ENCODE data around the gene C12orf43. TPM values are rescaled to one million over a fixed set of nuclear protein-coding genes. Genes with fewer than 3 reads are reported as not detected.

C12orf43 gene
- total RNA-seq, 1 donor from 2014 or later, result 20.2 TPM

- Mint-ChIP-seq H3K27ac (ENCODE audit: unreplicated experiment) (no peak overlapping the region), H3K9me3 (ENCODE audit: unreplicated experiment) (peaks cover 12% of the 10 kb centered on the region), H3K4me3 (ENCODE audit: unreplicated experiment) (no peak overlapping the region), H3K36me3 (ENCODE audit: unreplicated experiment) (peaks cover 14% of the 10 kb centered on the region), H3K27me3 (ENCODE audit: unreplicated experiment) (peaks cover 15% of the 10 kb centered on the region), H3K4me1 (ENCODE audit: low read depth, unreplicated experiment) (no peaks in the 10 kb centered on the region)
- DNase-seq, result no peak
- TF ChIP-seq, protein P1, sequence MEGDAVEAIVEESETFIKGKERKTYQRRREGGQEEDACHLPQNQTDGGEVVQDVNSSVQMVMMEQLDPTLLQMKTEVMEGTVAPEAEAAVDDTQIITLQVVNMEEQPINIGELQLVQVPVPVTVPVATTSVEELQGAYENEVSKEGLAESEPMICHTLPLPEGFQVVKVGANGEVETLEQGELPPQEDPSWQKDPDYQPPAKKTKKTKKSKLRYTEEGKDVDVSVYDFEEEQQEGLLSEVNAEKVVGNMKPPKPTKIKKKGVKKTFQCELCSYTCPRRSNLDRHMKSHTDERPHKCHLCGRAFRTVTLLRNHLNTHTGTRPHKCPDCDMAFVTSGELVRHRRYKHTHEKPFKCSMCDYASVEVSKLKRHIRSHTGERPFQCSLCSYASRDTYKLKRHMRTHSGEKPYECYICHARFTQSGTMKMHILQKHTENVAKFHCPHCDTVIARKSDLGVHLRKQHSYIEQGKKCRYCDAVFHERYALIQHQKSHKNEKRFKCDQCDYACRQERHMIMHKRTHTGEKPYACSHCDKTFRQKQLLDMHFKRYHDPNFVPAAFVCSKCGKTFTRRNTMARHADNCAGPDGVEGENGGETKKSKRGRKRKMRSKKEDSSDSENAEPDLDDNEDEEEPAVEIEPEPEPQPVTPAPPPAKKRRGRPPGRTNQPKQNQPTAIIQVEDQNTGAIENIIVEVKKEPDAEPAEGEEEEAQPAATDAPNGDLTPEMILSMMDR (IDR thresholded peaks at IDR 0.05; ENCODE audit: partially characterized antibody, unreplicated experiment), result no peak
Measured at GRCh38 chr12:120994589-120995337, 21.5 kb downstream of the C12orf43 start.

- Mint-ChIP-seq H3K9me3 (ENCODE audit: unreplicated experiment) (peaks cover 9% of the 10 kb centered on the region), H3K4me3 (ENCODE audit: unreplicated experiment) (no peak overlapping the region), H3K36me3 (ENCODE audit: unreplicated experiment) (peaks cover 14% of the 10 kb centered on the region), H3K27ac (ENCODE audit: unreplicated experiment) (no peak overlapping the region), H3K27me3 (ENCODE audit: unreplicated experiment) (peaks cover 15% of the 10 kb centered on the region), H3K4me1 (ENCODE audit: low read depth, unreplicated experiment) (no peaks in the 10 kb centered on the region)
- TF ChIP-seq, protein P1 (IDR thresholded peaks at IDR 0.05; ENCODE audit: partially characterized antibody, unreplicated experiment), result no peak
- DNase-seq, result no peak
Measured at GRCh38 chr12:120994059-120994458, 22.2 kb downstream of the C12orf43 start.

DNA sequence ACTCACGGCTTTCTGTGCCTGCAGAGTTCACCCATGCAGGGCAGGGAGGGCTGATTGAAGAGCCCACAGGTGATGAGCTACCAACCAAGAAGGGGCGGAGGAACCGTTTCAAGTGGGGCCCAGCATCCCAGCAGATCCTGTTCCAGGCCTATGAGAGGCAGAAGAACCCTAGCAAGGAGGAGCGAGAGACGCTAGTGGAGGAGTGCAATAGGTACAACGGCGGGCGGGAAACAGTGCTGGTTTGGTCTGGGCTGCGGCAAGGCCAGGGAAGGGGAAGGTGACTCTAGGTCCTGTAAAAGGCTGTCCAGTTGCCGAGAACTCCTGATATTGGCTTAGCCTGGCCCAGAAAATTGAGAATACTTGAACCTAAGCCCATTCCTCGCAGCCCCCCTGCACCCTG lies 22.8 kb downstream of the C12orf43 start:
- H3K36me3 Mint-ChIP-seq (ENCODE audit: unreplicated experiment), result peaks cover 14% of the 10 kb centered on the region
- no peaks in the 10 kb centered on the region for H3K4me1 Mint-ChIP-seq (ENCODE audit: low read depth, unreplicated experiment)
- peaks cover 9% of the 10 kb centered on the region for H3K9me3 Mint-ChIP-seq (ENCODE audit: unreplicated experiment)
- H3K27me3 Mint-ChIP-seq (ENCODE audit: unreplicated experiment), result peaks cover 13% of the 10 kb centered on the region
- no peak overlapping the region for H3K4me3 Mint-ChIP-seq (ENCODE audit: unreplicated experiment)
- TF ChIP-seq, protein P1 (IDR thresholded peaks at IDR 0.05; ENCODE audit: partially characterized antibody, unreplicated experiment), result no peak
- no peak overlapping the region for H3K27ac Mint-ChIP-seq (ENCODE audit: unreplicated experiment)
- no peak for DNase-seq

- no peak for DNase-seq
- Mint-ChIP-seq H3K4me1 (ENCODE audit: low read depth, unreplicated experiment) (no peaks in the 10 kb centered on the region), H3K27ac (ENCODE audit: unreplicated experiment) (no peak overlapping the region), H3K4me3 (ENCODE audit: unreplicated experiment) (no peak overlapping the region), H3K27me3 (ENCODE audit: unreplicated experiment) (peaks cover 12% of the 10 kb centered on the region), H3K36me3 (ENCODE audit: unreplicated experiment) (peaks cover 14% of the 10 kb centered on the region), H3K9me3 (ENCODE audit: unreplicated experiment) (peaks cover 9% of the 10 kb centered on the region)
- TF ChIP-seq, protein P1 (IDR thresholded peaks at IDR 0.05; ENCODE audit: partially characterized antibody, unreplicated experiment), result no peak
Measured at GRCh38 chr12:120992989-120993388, 23.3 kb downstream of the C12orf43 start.

DNA sequence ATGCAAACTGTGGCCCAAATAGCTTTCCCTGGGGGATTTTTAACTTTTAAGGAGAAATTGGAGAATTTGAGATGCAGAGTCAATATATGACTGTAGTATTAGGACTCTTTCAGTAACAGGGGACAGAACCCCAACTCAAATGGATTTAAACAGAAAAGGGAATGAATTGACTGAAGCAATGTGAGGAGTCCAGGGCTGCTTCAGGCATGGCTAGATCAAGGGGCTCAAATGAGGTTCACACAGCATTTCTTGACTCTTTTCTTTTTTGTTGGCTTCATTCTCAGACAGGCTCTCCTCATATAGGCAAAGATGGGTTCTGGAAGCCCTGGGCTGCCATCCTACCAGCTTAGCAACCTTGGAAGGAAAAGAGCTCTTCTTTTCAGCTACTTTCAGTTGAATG lies 24.3 kb downstream of the C12orf43 start:
- Mint-ChIP-seq H3K27ac (ENCODE audit: unreplicated experiment) (no peak overlapping the region), H3K4me3 (ENCODE audit: unreplicated experiment) (no peak overlapping the region), H3K9me3 (ENCODE audit: unreplicated experiment) (peaks cover 7% of the 10 kb centered on the region), H3K4me1 (ENCODE audit: low read depth, unreplicated experiment) (no peaks in the 10 kb centered on the region), H3K27me3 (ENCODE audit: unreplicated experiment) (peaks cover 6% of the 10 kb centered on the region), H3K36me3 (ENCODE audit: unreplicated experiment) (peaks cover 14% of the 10 kb centered on the region)
- no peak for DNase-seq
- TF ChIP-seq, protein P1 (IDR thresholded peaks at IDR 0.05; ENCODE audit: partially characterized antibody, unreplicated experiment), result no peak
